SK-N-SH treated with all-trans-retinoic acid at 6 μM for 48 hours (cell line): ENCODE measurements around the gene BOLA3.
A peak's percentile ranks its signal among the peaks of the same experiment; 100 is the strongest.

Experiments
- ATAC-seq: fragments of 200-7000 bp; cut with Tn5 transposase; 3 replicates; pipeline ENCODE4 v1.9.1; 2020; ENCODE audit warnings: mild to moderate bottlenecking, moderate library complexity
- ARNTL ChIP-seq: fragments of 450-650 bp; formaldehyde crosslinking; IDR thresholded peaks from 2 replicates; pipeline ENCODE4 v1.5.0; 2020; ENCODE audit warnings: low read depth, mild to moderate bottlenecking, moderate library complexity, borderline replicate concordance
- BACH2 ChIP-seq: fragments of 250-450 bp; sonication (Bioruptor Pico); IDR thresholded peaks from 2 replicates; pipeline ENCODE4 v1.9.0; 2021; ENCODE audit warnings: mild to moderate bottlenecking, borderline replicate concordance
- CSDC2 ChIP-seq: fragments of 250-450 bp; sonication (Bioruptor Pico); IDR thresholded peaks from 2 replicates; pipeline ENCODE4 v1.5.0; 2020; ENCODE audit warnings: mild to moderate bottlenecking, moderate library complexity
- CSRNP3 ChIP-seq: fragments of 250-450 bp; sonication (Bioruptor Pico); IDR thresholded peaks from 2 replicates; pipeline ENCODE4 v1.5.1; 2021; ENCODE audit warnings: mild to moderate bottlenecking, moderate library complexity
- ESRRG ChIP-seq: fragments of 250-450 bp; sonication (Bioruptor Pico); IDR thresholded peaks from 2 replicates; pipeline ENCODE4 v1.6.1; 2021; ENCODE audit warnings: mild to moderate bottlenecking
- GLIS3 ChIP-seq: fragments of 250-450 bp; sonication (Bioruptor Pico); IDR thresholded peaks from 2 replicates; pipeline ENCODE4 v1.5.0; 2020; ENCODE audit warnings: mild to moderate bottlenecking, moderate library complexity
- ISL1 ChIP-seq: fragments of 250-450 bp; sonication (Bioruptor Pico); IDR thresholded peaks from 2 replicates; pipeline ENCODE4 v2.1.2; 2022; ENCODE audit warnings: mild to moderate bottlenecking, moderate library complexity
- OSR1 ChIP-seq: fragments of 250-450 bp; sonication (Bioruptor Pico); IDR thresholded peaks from 2 replicates; pipeline ENCODE4 v1.8.0; 2022; ENCODE audit warnings: moderate library complexity, mild to moderate bottlenecking, inconsistent platforms
- PATZ1 ChIP-seq: fragments of 250-450 bp; sonication (Bioruptor Pico); IDR thresholded peaks from 2 replicates; pipeline ENCODE4 v1.8.0; 2020; ENCODE audit warnings: mild to moderate bottlenecking, moderate library complexity, borderline replicate concordance
- POU6F1 ChIP-seq: fragments of 250-450 bp; sonication (Bioruptor Pico); IDR thresholded peaks from 2 replicates; pipeline ENCODE4 v1.8.0; 2021; ENCODE audit warnings: low read depth, mild to moderate bottlenecking, moderate library complexity, borderline replicate concordance
- PPARA ChIP-seq: fragments of 250-450 bp; sonication (Bioruptor Pico); IDR thresholded peaks from 2 replicates; pipeline ENCODE4 v1.5.0; 2020; ENCODE audit warnings: mild to moderate bottlenecking, borderline replicate concordance
- RARB ChIP-seq: fragments of 250-450 bp; sonication (Bioruptor Pico); IDR thresholded peaks from 2 replicates; pipeline ENCODE4 v1.8.0; 2021; ENCODE audit warnings: mild to moderate bottlenecking, moderate library complexity
- SNAI2 ChIP-seq: fragments of 250-450 bp; sonication (Bioruptor Pico); IDR thresholded peaks from 2 replicates; pipeline ENCODE4 v1.5.0; 2020; ENCODE audit warnings: mild to moderate bottlenecking, moderate library complexity
- TCF4 ChIP-seq: fragments of 250-450 bp; sonication (Bioruptor Pico); IDR thresholded peaks from 2 replicates; pipeline ENCODE4 v1.8.0; 2021; ENCODE audit warnings: mild to moderate bottlenecking, moderate library complexity, borderline replicate concordance
- TSHZ2 ChIP-seq: fragments of 250-450 bp; sonication (Bioruptor Pico); IDR thresholded peaks from 2 replicates; pipeline ENCODE4 v1.5.0; 2020; ENCODE audit warnings: mild to moderate bottlenecking, moderate library complexity
- ZC3H10 ChIP-seq: fragments of 250-450 bp; sonication (Bioruptor Pico); IDR thresholded peaks from 2 replicates; pipeline ENCODE4 v1.5.1; 2021; ENCODE audit warnings: mild to moderate bottlenecking, moderate library complexity
- ZFP3 ChIP-seq: fragments of 250-450 bp; sonication (Bioruptor Pico); IDR thresholded peaks from 2 replicates; pipeline ENCODE4 v1.5.0; 2020; ENCODE audit warnings: mild to moderate bottlenecking, moderate library complexity
- ZFP30 ChIP-seq: fragments of 450-650 bp; formaldehyde crosslinking; IDR thresholded peaks from 2 replicates; pipeline ENCODE4 v1.5.0; 2022; ENCODE audit warnings: mild to moderate bottlenecking, moderate library complexity
- ZNF565 ChIP-seq: fragments of 450-650 bp; formaldehyde crosslinking; conservative IDR thresholded peaks from 2 replicates; pipeline ENCODE4 v1.5.0; 2020; ENCODE audit warnings: low read depth, mild to moderate bottlenecking, moderate library complexity
- ZNF70 ChIP-seq: fragments of 450-650 bp; formaldehyde crosslinking; IDR thresholded peaks from 2 replicates; pipeline ENCODE4 v1.5.0; 2020; ENCODE audit warnings: mild to moderate bottlenecking, moderate library complexity
- ZNF8 ChIP-seq: fragments of 450-650 bp; formaldehyde crosslinking; IDR thresholded peaks from 2 replicates; pipeline ENCODE4 v1.5.0; 2020; ENCODE audit warnings: mild to moderate bottlenecking, moderate library complexity

The BOLA3 gene

GRCh38 chr2:74119912-74120825 lies 27.5 kb downstream of the BOLA3 start:
- peak; percentile 99 for ATAC-seq

GRCh38 chr2:74119339-74119738 lies 28.4 kb downstream of the BOLA3 start:
- TF ChIP-seq SNAI2 (CRISPR knock-in tag), result no peak
- TF ChIP-seq ZFP3 (CRISPR knock-in tag), result no peak
- TF ChIP-seq ISL1 (CRISPR knock-in tag), result no peak
- TF ChIP-seq RARB (CRISPR knock-in tag), result no peak
- TF ChIP-seq OSR1 (CRISPR knock-in tag), result no peak
- no peak for TF ChIP-seq TCF4 (CRISPR knock-in tag)
- no peak for TF ChIP-seq CSDC2 (CRISPR knock-in tag)
- no peak for TF ChIP-seq PPARA (CRISPR knock-in tag)
- TF ChIP-seq GLIS3 (CRISPR knock-in tag), result no peak
- TF ChIP-seq CSRNP3 (CRISPR knock-in tag), result no peak
- TF ChIP-seq, all 23 proteins: peak for 0
- ATAC-seq, result peak; percentile 27; the same call in 2 of the 3 replicates

More at GRCh38 chr2:74119912-74120825, 27.5 kb downstream of the BOLA3 start:
- TF ChIP-seq CSDC2 (CRISPR knock-in tag) (peak; percentile 67; the same call in 1 of the 2 replicates), ZFP30 (CRISPR knock-in tag) (0 out of 2 replicates have a peak, but pooled peaks have one; percentile 22), ZNF8 (CRISPR knock-in tag) (0 out of 2 replicates have a peak, but pooled peaks have one; percentile 14), ZNF70 (CRISPR knock-in tag) (peak; percentile 67; the same call in 1 of the 2 replicates), ZNF565 (CRISPR knock-in tag) (peak; percentile 74; the same call in 1 of the 2 replicates), ARNTL (CRISPR knock-in tag) (no peak), TCF4 (CRISPR knock-in tag) (no peak; the same call in 1 of the 2 replicates), OSR1 (CRISPR knock-in tag) (no peak), BACH2 (CRISPR knock-in tag) (0 out of 2 replicates have a peak, but pooled peaks have one; percentile 60), ZFP3 (CRISPR knock-in tag) (peak; percentile 83), RARB (CRISPR knock-in tag) (no peak), PPARA (CRISPR knock-in tag) (0 out of 2 replicates have a peak, but pooled peaks have one; percentile 45), SNAI2 (CRISPR knock-in tag) (peak; percentile 54; the same call in 1 of the 2 replicates), TSHZ2 (CRISPR knock-in tag) (peak; percentile 82; the same call in 1 of the 2 replicates)

GRCh38 chr2:74111380-74111779 lies 36.3 kb downstream of the BOLA3 start:
- no peak for ATAC-seq
- TF ChIP-seq PATZ1, result no peak
- no peak for TF ChIP-seq ZNF70 (CRISPR knock-in tag)
- no peak for TF ChIP-seq OSR1 (CRISPR knock-in tag)
- no peak for TF ChIP-seq TSHZ2 (CRISPR knock-in tag)
- TF ChIP-seq BACH2 (CRISPR knock-in tag), result no peak
- no peak for TF ChIP-seq SNAI2 (CRISPR knock-in tag)
- no peak for TF ChIP-seq PPARA (CRISPR knock-in tag)
- no peak for TF ChIP-seq ZFP30 (CRISPR knock-in tag)
- no peak for TF ChIP-seq RARB (CRISPR knock-in tag)
- TF ChIP-seq ESRRG, result no peak
- TF ChIP-seq CSDC2 (CRISPR knock-in tag), result no peak
- no peak for TF ChIP-seq ZC3H10 (CRISPR knock-in tag)
- TF ChIP-seq POU6F1, result no peak
